Endothelial cell of umbilical vein (primary cell): ENCODE data around the gene ATXN1. TPM values are rescaled to one million over a fixed set of nuclear protein-coding genes. Genes with fewer than 3 reads are reported as not detected.

Source experiments
- BruUV-seq: library from RNA; stranded (reverse); fragments of 400-500 nt; replicated peaks from 2 replicates; lab custom pipeline; 2021; lab: Mats Ljungman, UMichigan
- CTCF ChIA-PET: fragments of 300-600, 350-600 bp; sonication (Branson Sonifier 250); formaldehyde crosslinking; loops from one replicate; lab custom pipeline; 2021; ENCODE audit warnings: antibody characterized with exemption, inconsistent platforms; lab: Charles Lee
- POLR2A ChIA-PET: fragments of 300-600, 350-600 bp; sonication (Branson Sonifier 250); formaldehyde crosslinking; loops from one replicate; lab custom pipeline; 2021; ENCODE audit warnings: antibody characterized with exemption, inconsistent platforms; lab: Charles Lee
- DNase-seq: peaks from one replicate; pipeline ENCODE4 v3.0.0-alpha.2; 2011; ENCODE audit warnings: low read depth, low spot score
- FAIRE-seq: peaks from 2 replicates; lab custom pipeline; 2011; peaks lifted over from hg19 to GRCh38; lab: Jason Lieb, UNC
- H2AFZ ChIP-seq: 2 replicates; pipeline ENCODE4 v1.6.0; 2012; ENCODE audit warnings: low read depth, low read length, control low read depth, inconsistent platforms
- H3K27ac ChIP-seq: 2 replicates; pipeline ENCODE4 v1.5.1; 2011; ENCODE audit warnings: low read depth, mild to moderate bottlenecking, control low read depth, low read length, moderate library complexity; ENCODE audit not compliant: insufficient read depth
- H3K27me3 ChIP-seq, 2 experiments: 2 replicates each; pipeline versions ENCODE4 v1.6.0 to v1.6.1; 2011; ENCODE audit warnings: low read length in 2 of 2, mixed read lengths in 1 of 2; ENCODE audit not compliant: control insufficient read depth in 2 of 2, insufficient read depth in 2 of 2
- H3K36me3 ChIP-seq, 2 experiments: 2 replicates in 1 of 2; 3 replicates in 1 of 2; pipeline ENCODE4 v1.5.1; 2011; ENCODE audit warnings: low read length in 2 of 2, mild to moderate bottlenecking in 1 of 2, moderate library complexity in 1 of 2; ENCODE audit not compliant: control insufficient read depth in 2 of 2, insufficient read depth in 2 of 2; ENCODE audit errors: extremely low read depth in 1 of 2
- H3K4me1 ChIP-seq: 3 replicates; pipeline ENCODE4 v1.5.1; 2011; ENCODE audit warnings: mild to moderate bottlenecking, low read length; ENCODE audit not compliant: control insufficient read depth, insufficient read depth; ENCODE audit errors: extremely low read depth
- H3K4me2 ChIP-seq: 2 replicates; pipeline ENCODE4 v1.6.1; 2011; ENCODE audit warnings: low read length, control low read depth, mixed read lengths; ENCODE audit not compliant: insufficient read depth
- H3K4me3 ChIP-seq, 3 experiments: fragments of 200-600 bp in 1 of 3; sonication (generic), shearing (Covaris generic) in 1 of 3; replicated peaks in 1 of 3; 2 replicates each; pipeline ENCODE4 v1.5.1; 2011 to 2016; ENCODE audit warnings: control low read depth in 3 of 3, low read length in 3 of 3, mild to moderate bottlenecking in 2 of 3, inconsistent platforms in 1 of 3, low read depth in 1 of 3, moderate library complexity in 1 of 3; ENCODE audit not compliant: insufficient read depth in 1 of 3
- H3K79me2 ChIP-seq: 2 replicates; pipeline ENCODE4 v1.6.0; 2012; ENCODE audit warnings: low read length, inconsistent platforms; ENCODE audit not compliant: control insufficient read depth, insufficient read depth
- H3K9ac ChIP-seq: replicated peaks from 2 replicates; pipeline ENCODE3; 2011; ENCODE audit warnings: low read length, control low read depth; ENCODE audit not compliant: insufficient read depth; ENCODE audit errors: extremely low read depth
- H3K9me1 ChIP-seq: replicated peaks from 3 replicates; pipeline ENCODE4 v1.6.0; 2011; ENCODE audit warnings: mild to moderate bottlenecking, low read length; ENCODE audit not compliant: control insufficient read depth, insufficient read depth; ENCODE audit errors: extremely low read depth
- H3K9me3 ChIP-seq: replicated peaks from 2 replicates; pipeline ENCODE4 v1.5.1; 2012; ENCODE audit warnings: low read length, inconsistent platforms; ENCODE audit not compliant: control insufficient read depth, insufficient read depth
- H4K20me1 ChIP-seq: replicated peaks from 2 replicates; pipeline ENCODE3; 2011; ENCODE audit warnings: mild to moderate bottlenecking, low read length; ENCODE audit not compliant: control insufficient read depth, insufficient read depth; ENCODE audit errors: extremely low read depth
- EZH2 ChIP-seq: IDR thresholded peaks from 2 replicates; pipeline ENCODE4 v1.6.1; 2012; ENCODE audit warnings: borderline replicate concordance, low read depth, mild to moderate bottlenecking, moderate library complexity, low read length, inconsistent platforms; ENCODE audit not compliant: severe bottlenecking
- FOS ChIP-seq: IDR thresholded peaks from 2 replicates; pipeline ENCODE4 v1.6.1; 2011; ENCODE audit warnings: mild to moderate bottlenecking, low read length, moderate library complexity, borderline replicate concordance; ENCODE audit not compliant: insufficient read depth
- GATA2 ChIP-seq: IDR thresholded peaks from 2 replicates; pipeline ENCODE4 v1.7.0; 2011; ENCODE audit warnings: low read depth, mild to moderate bottlenecking, moderate library complexity, mixed read lengths, low read length; ENCODE audit not compliant: insufficient read length, insufficient read depth
- JUN ChIP-seq: IDR thresholded peaks from 2 replicates; pipeline ENCODE4 v1.6.1; 2011; ENCODE audit warnings: borderline replicate concordance, low read depth; ENCODE audit not compliant: insufficient read length, insufficient read depth
- MYC ChIP-seq: IDR thresholded peaks from one replicate; pipeline ENCODE4 v1.6.1; 2011; ENCODE audit warnings: mild to moderate bottlenecking, low read depth, low read length
- POLR2A ChIP-seq: IDR thresholded peaks from 2 replicates; pipeline ENCODE4 v1.6.1; 2012; ENCODE audit warnings: low read depth, mild to moderate bottlenecking, control low read depth, low read length
- POLR2AphosphoS5 ChIP-seq: IDR thresholded peaks from 2 replicates; pipeline ENCODE4 v1.6.1; 2012; ENCODE audit warnings: low read depth, mild to moderate bottlenecking, control low read depth, low read length, moderate library complexity; ENCODE audit not compliant: insufficient read depth
- dilution Hi-C: fragments of 300-500 bp; cut with MboI; formaldehyde crosslinking; loops from one replicate; pipeline ENCODE4 v1.15.0; 2019; ENCODE audit warnings: low sequenced_read_pairs; ENCODE audit not compliant: extremely low pct_ligation_motif_present
- intact Hi-C: fragments of 100-400 bp; cut with micrococcal nuclease; formaldehyde crosslinking; loops from one replicate; pipeline ENCODE4 v1.10.0; 2022
- polyA plus RNA-seq, 4 experiments: library from polyadenylated mRNA; depleted of rRNA in 3 of 4; stranded (reverse) in 3 of 4; unstranded in 1 of 4; fragments of >200 nt; gene quantifications; 2 replicates each; pipeline versions ENCODE4 v1.2.1 to v1.2.3, GENCODE V29; 2011 to 2012; ENCODE audit warnings: missing spikeins in 1 of 4
- total RNA-seq: library from RNA; stranded (reverse); gene quantifications from 2 replicates; pipeline ENCODE4 v1.2.3, GENCODE V29; 2021
- TF ChIP-seq, protein P1 (sequence below): IDR thresholded peaks from 2 replicates; pipeline ENCODE4 v1.6.1; 2011; ENCODE audit not compliant: insufficient read depth, insufficient read length

The ATXN1 gene
- total and polyA plus RNA-seq, 2 donors (not counting 3 experiments of a cell fraction or from before 2014, with no cell fraction given): 16.4 to 33.0 TPM

DNA sequence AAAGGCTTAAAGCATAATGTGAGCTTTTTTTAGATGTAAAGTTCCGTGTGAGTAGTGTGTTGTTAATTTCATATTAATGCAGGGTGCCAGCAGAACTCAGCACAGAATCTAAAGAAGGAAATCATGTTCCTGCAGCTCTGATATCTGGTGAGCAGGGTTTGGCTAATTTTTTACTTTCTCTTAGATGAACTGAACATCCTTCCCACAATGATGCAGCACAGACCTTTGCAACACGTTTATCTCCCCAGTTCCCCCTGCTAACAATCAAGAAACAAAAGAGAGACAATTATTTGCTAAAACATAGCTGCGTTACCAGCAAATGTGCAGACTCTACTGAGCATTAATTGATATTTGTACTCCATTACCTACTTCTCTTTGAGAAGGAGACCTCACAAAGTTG, 39.1 kb upstream of the ATXN1 start:
- no TSS peak for BruUV-seq
- intact Hi-C loops: no loop called here
- POLR2A ChIA-PET: no interaction called here

DNA sequence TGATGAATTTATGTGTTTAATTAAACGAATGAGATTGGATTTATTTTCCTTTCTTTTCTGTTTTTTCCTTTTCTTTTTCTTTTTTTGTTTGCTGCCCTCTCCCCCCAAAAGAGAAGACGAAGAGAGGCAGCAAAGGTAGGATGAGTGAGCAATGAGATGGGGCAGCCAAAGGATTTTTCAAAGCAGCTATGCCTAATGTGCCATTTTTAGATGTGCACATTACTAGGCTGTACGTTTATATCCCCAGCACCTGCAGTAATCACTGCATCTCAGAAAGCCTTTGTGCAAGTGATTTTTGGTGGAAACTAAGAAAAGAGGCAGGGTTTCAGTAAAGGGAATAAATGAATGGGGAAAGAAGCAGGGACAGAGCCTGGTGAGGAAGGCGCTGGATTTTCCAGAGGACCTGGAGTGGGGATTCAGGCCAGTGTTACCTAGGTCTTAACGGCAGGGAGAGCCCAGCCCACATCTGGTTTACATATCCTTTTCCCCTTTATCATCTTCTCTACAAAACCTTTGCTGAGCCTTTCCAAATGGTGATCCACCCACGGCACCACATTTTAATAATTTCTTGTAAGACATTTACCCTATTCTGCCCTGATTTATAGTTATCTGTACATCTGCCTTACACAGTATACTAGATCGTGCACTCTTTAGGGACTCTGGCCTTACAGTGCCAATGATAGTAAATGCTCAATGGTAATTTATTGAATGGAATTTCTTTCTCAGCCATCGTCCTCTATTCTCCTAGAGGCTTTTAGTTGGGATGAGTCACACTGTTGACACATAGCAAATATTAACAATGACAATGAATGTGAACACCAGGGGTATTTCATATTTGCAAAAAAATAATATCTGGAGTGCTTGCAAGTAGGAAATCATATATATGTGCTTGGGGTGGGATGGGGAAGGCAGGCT, 38.3 kb upstream of the ATXN1 start:
- DNase-seq: peak; percentile 7
- dilution Hi-C loops (no loop called here), intact Hi-C loops (no loop called here)
- H3K4me3 ChIP-seq: no peak overlapping the region
- ChIA-PET CTCF (interaction anchor here (1.2 kb wide), 1 partner anchor 166 kb away, joined by 3 read pairs; no protein-coding TSS in a partner anchor), POLR2A (no interaction called here)
- no peaks in the 10 kb centered on the region for H3K9me1 ChIP-seq
- FAIRE-seq: no peak
- no peaks in the 10 kb centered on the region for H3K27me3 ChIP-seq
- no peak overlapping the region for H3K27ac ChIP-seq
- H3K36me3 ChIP-seq: no peaks in the 10 kb centered on the region
- no peaks in the 10 kb centered on the region for H3K79me2 ChIP-seq
- H3K9ac ChIP-seq: no peak overlapping the region
- H3K4me1 ChIP-seq: no peaks in the 10 kb centered on the region
- H3K9me3 ChIP-seq: no peaks in the 10 kb centered on the region
- H2AFZ ChIP-seq: no peak overlapping the region
- no peak overlapping the region for H3K4me2 ChIP-seq
- no peaks in the 10 kb centered on the region for H4K20me1 ChIP-seq
- peak; percentile 39 for TF ChIP-seq JUN
- peak; percentile 60 for TF ChIP-seq FOS
- no peak for TF ChIP-seq MYC
- TF ChIP-seq POLR2A: no peak
- no peak for TF ChIP-seq EZH2
- TF ChIP-seq GATA2: no peak
- BruUV-seq: no TSS peak

More for the DNA sequence above, 39.1 kb upstream of the ATXN1 start:
- Histone ChIP-seq H3K27me3 (no peaks in the 10 kb centered on the region), H3K9me3 (no peaks in the 10 kb centered on the region), H4K20me1 (no peaks in the 10 kb centered on the region), H3K36me3 (no peaks in the 10 kb centered on the region), H3K4me3 (no peak overlapping the region), H3K4me2 (no peak overlapping the region), H3K9me1 (no peaks in the 10 kb centered on the region), H3K9ac (no peak overlapping the region), H2AFZ (no peak overlapping the region), H3K79me2 (no peaks in the 10 kb centered on the region), H3K4me1 (no peaks in the 10 kb centered on the region), H3K27ac (no peak overlapping the region)
- dilution Hi-C loops: no loop called here
- no peak for FAIRE-seq
- CTCF ChIA-PET: interaction anchor here (1.2 kb wide), 1 partner anchor 165 kb away, joined by 3 read pairs; no protein-coding TSS in a partner anchor
- DNase-seq: no peak
- TF ChIP-seq POLR2A (no peak), FOS (no peak), JUN (no peak), POLR2AphosphoS5 (no peak), MYC (no peak)
- TF ChIP-seq, protein P1, sequence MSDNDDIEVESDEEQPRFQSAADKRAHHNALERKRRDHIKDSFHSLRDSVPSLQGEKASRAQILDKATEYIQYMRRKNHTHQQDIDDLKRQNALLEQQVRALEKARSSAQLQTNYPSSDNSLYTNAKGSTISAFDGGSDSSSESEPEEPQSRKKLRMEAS: no peak
